ENCODE results near the gene MSL3B.

MSL3B gene

DNA sequence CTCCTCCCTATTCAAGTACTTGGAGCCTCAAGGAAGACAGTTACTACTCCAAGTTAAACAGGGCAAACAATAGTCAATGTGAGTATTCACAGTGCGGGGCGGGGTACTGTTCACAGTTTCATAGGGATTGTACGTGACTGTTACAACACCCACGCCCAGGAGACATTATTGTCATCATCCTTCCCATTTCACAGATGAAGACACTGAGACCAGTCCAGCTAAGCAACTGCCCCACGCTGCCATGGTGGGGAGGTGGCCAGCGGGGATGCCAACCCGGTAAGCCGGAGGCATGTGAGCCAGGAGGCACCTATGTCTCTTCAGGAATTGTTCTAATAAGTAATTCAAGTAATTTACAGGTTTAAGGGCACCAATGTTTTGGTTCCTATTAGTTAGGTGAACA lies 14.8 kb downstream of the MSL3B start:
- WGBS, 2 donors: 30 to 44% methylated on average over 8 of the region's 8 CpGs
- Histone ChIP-seq H3K4me1 (peaks cover 7% of the 10 kb centered on the region in 2 donors), H3K36me3 (no peaks in the 10 kb centered on the region), H3K27ac (no peak overlapping the region), H3K9me3 (no peaks in the 10 kb centered on the region), H3K4me3 (replicated peaks in 1 of 3) (no peak overlapping the region), H3K27me3 (no peaks in the 10 kb centered on the region)
- no peak for TF ChIP-seq POLR2A (IDR thresholded peaks at IDR 0.05)
- TF ChIP-seq, protein P1, sequence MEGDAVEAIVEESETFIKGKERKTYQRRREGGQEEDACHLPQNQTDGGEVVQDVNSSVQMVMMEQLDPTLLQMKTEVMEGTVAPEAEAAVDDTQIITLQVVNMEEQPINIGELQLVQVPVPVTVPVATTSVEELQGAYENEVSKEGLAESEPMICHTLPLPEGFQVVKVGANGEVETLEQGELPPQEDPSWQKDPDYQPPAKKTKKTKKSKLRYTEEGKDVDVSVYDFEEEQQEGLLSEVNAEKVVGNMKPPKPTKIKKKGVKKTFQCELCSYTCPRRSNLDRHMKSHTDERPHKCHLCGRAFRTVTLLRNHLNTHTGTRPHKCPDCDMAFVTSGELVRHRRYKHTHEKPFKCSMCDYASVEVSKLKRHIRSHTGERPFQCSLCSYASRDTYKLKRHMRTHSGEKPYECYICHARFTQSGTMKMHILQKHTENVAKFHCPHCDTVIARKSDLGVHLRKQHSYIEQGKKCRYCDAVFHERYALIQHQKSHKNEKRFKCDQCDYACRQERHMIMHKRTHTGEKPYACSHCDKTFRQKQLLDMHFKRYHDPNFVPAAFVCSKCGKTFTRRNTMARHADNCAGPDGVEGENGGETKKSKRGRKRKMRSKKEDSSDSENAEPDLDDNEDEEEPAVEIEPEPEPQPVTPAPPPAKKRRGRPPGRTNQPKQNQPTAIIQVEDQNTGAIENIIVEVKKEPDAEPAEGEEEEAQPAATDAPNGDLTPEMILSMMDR (IDR thresholded peaks at IDR 0.05): no peak
- intact Hi-C loops (cut with DNase I): no loop called here
- DNase-seq: no peak

DNA sequence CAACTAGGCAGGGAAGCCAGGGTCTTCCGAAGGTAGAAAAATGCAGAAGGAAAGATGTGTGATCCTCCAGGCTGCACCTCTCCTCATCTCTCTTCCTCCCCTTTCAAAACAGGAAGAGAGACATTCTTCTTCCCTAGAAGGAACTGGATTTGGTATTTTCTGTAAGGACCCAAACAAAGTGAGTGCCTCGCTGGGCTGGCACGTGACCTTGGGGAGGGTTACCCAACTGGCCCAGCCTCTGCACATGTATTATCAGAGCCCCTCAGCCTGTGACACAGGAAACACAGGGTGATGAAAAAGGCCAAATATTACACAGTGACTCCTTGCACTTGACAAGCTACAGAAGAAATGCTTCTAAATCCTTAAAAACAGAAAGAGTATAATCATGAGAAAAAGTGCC lies 16.1 kb downstream of the MSL3B start:
- WGBS, 2 donors: 68% methylated on average over 3 of the region's 3 CpGs
- H3K27ac ChIP-seq: no peak overlapping the region
- intact Hi-C loops (cut with DNase I): no loop called here
- H3K4me3 ChIP-seq (replicated peaks in 1 of 3): no peak overlapping the region
- no peak for DNase-seq
- H3K4me1 ChIP-seq: peaks cover 7% of the 10 kb centered on the region in 2 donors
- no peaks in the 10 kb centered on the region for H3K36me3 ChIP-seq
- H3K9me3 ChIP-seq: no peaks in the 10 kb centered on the region
- no peaks in the 10 kb centered on the region for H3K27me3 ChIP-seq
- no peak for TF ChIP-seq POLR2A (IDR thresholded peaks at IDR 0.05)
- TF ChIP-seq, protein P1 (IDR thresholded peaks at IDR 0.05): no peak

DNA sequence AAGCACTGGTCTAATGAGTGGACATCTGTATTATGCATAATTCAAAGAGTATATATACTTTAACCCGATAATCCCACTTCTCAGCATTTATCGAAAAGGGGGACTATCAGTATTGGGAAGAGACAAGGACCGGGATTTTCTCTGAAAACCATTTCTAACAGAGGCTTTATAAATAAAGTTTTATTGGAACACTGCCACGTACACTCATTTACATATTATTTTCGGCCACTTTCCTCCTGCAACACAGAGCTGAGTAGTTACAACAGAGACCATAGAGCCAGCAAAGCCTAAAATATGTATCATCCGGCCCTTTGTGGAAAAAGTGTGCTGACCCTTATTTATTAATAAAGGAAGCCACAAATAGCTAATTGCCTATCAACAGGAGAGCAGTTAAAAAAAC lies 17.0 kb downstream of the MSL3B start:
- H3K9me3 ChIP-seq: no peaks in the 10 kb centered on the region
- no peak overlapping the region for H3K27ac ChIP-seq
- intact Hi-C loops (cut with DNase I): no loop called here
- H3K27me3 ChIP-seq: no peaks in the 10 kb centered on the region
- H3K36me3 ChIP-seq: no peaks in the 10 kb centered on the region
- H3K4me3 ChIP-seq (replicated peaks in 1 of 3): no peak overlapping the region
- H3K4me1 ChIP-seq: peaks cover 7% of the 10 kb centered on the region in 2 donors
- no peak for DNase-seq
- WGBS, 2 donors: 97% methylated on average over 6 of the region's 6 CpGs
- TF ChIP-seq, protein P1 (IDR thresholded peaks at IDR 0.05): no peak
- TF ChIP-seq POLR2A (IDR thresholded peaks at IDR 0.05): no peak

DNA sequence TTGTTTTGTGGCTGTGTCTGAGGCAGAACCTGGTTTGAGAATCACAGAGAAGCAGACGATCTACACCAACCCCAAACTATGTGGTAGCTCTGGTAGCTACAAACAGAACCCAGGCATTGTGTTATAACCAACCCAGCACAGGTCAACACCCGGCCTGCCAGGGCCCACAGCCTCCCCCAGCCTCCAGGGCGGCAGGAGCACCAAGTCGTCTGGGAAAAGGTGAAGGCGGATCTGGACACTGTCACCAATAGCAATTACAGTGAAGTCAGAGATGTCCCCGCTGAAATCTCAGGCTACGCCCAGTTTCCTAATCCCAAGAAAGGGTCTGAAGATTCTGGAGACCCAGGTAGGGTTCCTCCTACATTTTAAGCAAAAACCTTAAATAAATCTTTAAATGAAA lies 17.4 kb downstream of the MSL3B start:
- Histone ChIP-seq H3K4me1 (peaks cover 7% of the 10 kb centered on the region in 2 donors), H3K27me3 (no peaks in the 10 kb centered on the region), H3K9me3 (no peaks in the 10 kb centered on the region), H3K36me3 (no peaks in the 10 kb centered on the region), H3K27ac (no peak overlapping the region), H3K4me3 (replicated peaks in 1 of 3) (no peak overlapping the region)
- no peak for TF ChIP-seq POLR2A (IDR thresholded peaks at IDR 0.05)
- TF ChIP-seq, protein P1 (IDR thresholded peaks at IDR 0.05): no peak
- 95 to 97% methylated on average over 7 of the region's 7 CpGs for WGBS, 2 donors
- intact Hi-C loops (cut with DNase I): no loop called here
- no peak for DNase-seq

DNA sequence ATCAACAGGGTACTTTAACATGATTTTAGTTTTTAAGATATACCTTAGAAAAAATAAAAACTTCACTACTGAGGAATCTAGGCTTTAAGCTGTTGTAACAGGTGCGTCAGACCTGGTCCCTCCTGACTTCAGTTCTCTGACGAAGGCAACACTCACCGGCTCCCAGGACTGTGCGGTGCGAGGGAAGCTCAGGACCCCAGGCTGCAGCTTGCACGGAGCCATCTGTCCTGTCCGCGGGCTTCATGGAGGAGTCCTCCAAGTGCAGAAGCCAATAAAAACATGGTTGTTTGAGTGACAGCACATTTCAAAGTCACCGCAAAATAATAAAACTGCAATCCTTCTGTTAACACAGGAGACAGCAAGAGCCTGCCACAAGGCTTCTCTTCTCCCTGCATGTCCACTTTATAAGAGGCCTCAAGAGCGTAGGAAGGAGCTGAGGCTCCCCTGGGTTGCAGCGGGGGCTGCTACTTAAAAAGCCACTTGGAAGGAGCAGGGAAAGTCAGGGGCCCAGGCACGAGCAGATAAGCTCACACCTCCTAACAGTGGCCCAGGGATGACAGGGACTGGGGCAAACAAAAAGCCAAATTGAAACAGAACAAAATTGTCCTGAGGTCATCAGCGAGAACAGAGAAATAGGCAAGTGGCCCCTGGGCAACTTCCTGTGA lies 18.4 kb downstream of the MSL3B start:
- Histone ChIP-seq H3K27me3 (no peaks in the 10 kb centered on the region), H3K27ac (no peak overlapping the region), H3K4me1 (peaks cover 7% of the 10 kb centered on the region in 2 donors), H3K4me3 (replicated peaks in 1 of 3) (no peak overlapping the region), H3K36me3 (no peaks in the 10 kb centered on the region), H3K9me3 (no peaks in the 10 kb centered on the region)
- intact Hi-C loops (cut with DNase I): no loop called here
- TF ChIP-seq, protein P1 (IDR thresholded peaks at IDR 0.05): no peak
- TF ChIP-seq POLR2A (IDR thresholded peaks at IDR 0.05): no peak
- DNase-seq: no peak
- 64 to 82% methylated on average over 13 of the region's 13 CpGs for WGBS, 2 donors
